Sigmoid colon (tissue), 4 donors: ENCODE measurements around the gene CEP295NL.

Experiments
- EP300 ChIP-seq, 4 donors: sonication (generic); formaldehyde crosslinking; IDR thresholded peaks; one replicate each; pipeline ENCODE4 v1.6.1; 2017; ENCODE audit warnings: antibody characterized with exemption in 4 of 4
- POLR2A ChIP-seq, 2 donors: fragments of 450-650 bp; IDR thresholded peaks; one replicate each; pipeline ENCODE4 v1.6.1; 2016; ENCODE audit warnings: antibody characterized with exemption in 2 of 2, mild to moderate bottlenecking in 2 of 2, moderate library complexity in 2 of 2
- POLR2AphosphoS5 ChIP-seq, 4 donors: sonication (generic); formaldehyde crosslinking; IDR thresholded peaks; one replicate each; pipeline ENCODE4 v1.6.1; 2017; ENCODE audit warnings: antibody characterized with exemption in 4 of 4
- TF ChIP-seq, protein P1 (sequence below), 4 experiments: fragments of 450-650 bp in 3 of 4; fragments of 200-600 bp in 1 of 4; IDR thresholded peaks; one replicate each; pipeline ENCODE4 v1.5.1; 2016 to 2019; ENCODE audit warnings: antibody characterized with exemption in 4 of 4, mild to moderate bottlenecking in 3 of 4, moderate library complexity in 2 of 4

DNA sequence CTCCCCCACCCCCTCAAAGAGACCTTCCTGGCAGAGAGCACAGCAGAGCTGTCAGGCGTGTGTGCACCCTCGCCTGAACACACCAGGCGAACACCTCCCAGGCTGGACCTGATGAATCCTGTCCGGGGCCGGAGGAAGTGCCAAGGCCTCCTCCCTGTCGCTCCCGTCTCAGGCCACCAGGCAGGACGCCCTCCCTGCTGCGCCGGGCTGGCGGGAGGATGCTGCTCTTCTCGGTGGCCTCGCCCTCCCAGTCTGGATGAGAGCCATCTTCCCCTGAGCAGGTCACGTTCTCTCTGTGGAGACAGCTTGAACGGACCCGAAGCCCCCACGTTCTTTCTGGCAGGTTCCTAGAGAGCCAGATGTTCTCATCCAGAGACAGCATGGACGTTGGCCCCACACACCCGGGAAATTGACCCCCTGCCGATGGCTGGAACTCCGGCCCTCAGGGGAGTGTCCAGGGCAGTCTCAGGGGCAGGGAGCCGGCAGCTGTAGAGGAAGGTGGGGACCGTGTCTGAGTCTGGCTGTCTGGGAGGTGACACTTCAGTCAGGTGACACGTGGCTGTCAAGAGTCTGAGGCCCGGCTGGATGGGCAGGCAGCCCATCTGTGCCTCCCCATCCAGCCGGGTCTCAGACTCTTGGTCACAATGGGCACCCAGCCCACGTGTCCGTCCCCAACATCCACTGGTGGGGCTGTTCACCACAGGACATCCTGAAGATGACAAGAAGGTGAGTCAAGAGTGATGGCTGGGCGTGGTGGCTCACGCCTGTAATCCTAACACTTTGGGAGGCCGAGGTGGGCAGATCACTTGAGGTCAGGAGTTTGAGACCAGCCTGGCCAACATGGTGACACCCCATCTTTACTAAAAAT is 27.1 kb upstream of the CEP295NL start:
- TF ChIP-seq, protein P1, sequence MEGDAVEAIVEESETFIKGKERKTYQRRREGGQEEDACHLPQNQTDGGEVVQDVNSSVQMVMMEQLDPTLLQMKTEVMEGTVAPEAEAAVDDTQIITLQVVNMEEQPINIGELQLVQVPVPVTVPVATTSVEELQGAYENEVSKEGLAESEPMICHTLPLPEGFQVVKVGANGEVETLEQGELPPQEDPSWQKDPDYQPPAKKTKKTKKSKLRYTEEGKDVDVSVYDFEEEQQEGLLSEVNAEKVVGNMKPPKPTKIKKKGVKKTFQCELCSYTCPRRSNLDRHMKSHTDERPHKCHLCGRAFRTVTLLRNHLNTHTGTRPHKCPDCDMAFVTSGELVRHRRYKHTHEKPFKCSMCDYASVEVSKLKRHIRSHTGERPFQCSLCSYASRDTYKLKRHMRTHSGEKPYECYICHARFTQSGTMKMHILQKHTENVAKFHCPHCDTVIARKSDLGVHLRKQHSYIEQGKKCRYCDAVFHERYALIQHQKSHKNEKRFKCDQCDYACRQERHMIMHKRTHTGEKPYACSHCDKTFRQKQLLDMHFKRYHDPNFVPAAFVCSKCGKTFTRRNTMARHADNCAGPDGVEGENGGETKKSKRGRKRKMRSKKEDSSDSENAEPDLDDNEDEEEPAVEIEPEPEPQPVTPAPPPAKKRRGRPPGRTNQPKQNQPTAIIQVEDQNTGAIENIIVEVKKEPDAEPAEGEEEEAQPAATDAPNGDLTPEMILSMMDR (IDR thresholded peaks at IDR 0.05) = no peak
- no peak for TF ChIP-seq POLR2A (IDR thresholded peaks at IDR 0.05)
- TF ChIP-seq POLR2AphosphoS5 (IDR thresholded peaks at IDR 0.05) = no peak
- no peak for TF ChIP-seq EP300 (IDR thresholded peaks at IDR 0.05)
